SK-N-MC (cell line): ENCODE data around the gene PNKD.

Experiments
- EZH2 ChIP-seq: fragments of 200-600 bp; sonication (generic); IDR thresholded peaks from one replicate; pipeline ENCODE4 v1.6.1; 2017; ENCODE audit warnings: antibody characterized with exemption
- POLR2AphosphoS5 ChIP-seq: IDR thresholded peaks from 2 replicates; pipeline ENCODE4 v1.6.1; 2012; ENCODE audit warnings: mild to moderate bottlenecking, low read depth, low read length, borderline replicate concordance

- no peak for TF ChIP-seq EZH2
- no peak for TF ChIP-seq POLR2AphosphoS5
These were observed 28.1 kb downstream of the PNKD start for GRCh38 chr2:218298314-218298875.
